HG02884 (cell line): ENCODE measurements around the gene ACOXL.

Source experiments
- ATAC-seq: cut with Tn5 transposase; IDR thresholded peaks from one replicate; pipeline ENCODE4 v1.9.1; 2021; ENCODE audit warnings: mild to moderate bottlenecking, moderate library complexity; ENCODE audit not compliant: unreplicated experiment

The ACOXL gene

DNA sequence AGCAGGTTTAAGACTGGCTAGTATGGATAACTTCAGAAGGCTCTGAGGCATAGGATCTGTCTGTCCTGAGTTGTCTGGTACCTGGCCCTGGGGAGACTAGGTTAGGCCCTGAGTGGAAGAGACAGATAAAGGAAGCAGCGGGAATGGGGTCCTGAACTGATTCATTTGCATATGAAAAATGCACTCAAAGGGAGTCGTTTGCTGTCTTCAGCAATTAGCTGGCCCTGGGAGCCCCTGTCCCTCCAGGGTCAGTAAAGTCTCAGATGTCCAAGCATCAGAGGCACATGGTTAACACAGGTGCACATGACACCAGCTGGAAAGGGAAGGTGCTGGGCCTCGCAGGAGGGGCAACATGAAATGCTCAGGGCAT is 172.4 kb downstream of the ACOXL start:
- ATAC-seq, result no peak

DNA sequence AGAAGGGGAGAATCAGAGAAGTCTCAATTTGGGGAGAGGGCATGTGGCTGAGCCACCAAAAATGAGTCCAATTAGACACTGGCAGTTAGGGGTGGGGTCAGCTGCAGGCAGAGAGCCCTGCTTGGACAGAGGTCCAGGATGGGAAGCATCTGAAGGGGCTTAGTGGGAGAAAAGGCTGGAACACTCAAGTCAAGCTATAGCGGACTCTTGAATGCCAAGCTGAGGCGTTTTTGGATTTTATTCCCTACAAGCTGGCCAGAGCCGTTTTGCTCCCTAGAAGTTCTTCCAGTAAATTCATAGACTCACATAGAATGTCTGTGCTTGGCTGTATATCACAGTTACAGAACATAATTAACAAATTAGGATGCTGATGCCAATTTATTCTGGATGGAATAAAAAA is 172.8 kb downstream of the ACOXL start:
- ATAC-seq, result no peak

DNA sequence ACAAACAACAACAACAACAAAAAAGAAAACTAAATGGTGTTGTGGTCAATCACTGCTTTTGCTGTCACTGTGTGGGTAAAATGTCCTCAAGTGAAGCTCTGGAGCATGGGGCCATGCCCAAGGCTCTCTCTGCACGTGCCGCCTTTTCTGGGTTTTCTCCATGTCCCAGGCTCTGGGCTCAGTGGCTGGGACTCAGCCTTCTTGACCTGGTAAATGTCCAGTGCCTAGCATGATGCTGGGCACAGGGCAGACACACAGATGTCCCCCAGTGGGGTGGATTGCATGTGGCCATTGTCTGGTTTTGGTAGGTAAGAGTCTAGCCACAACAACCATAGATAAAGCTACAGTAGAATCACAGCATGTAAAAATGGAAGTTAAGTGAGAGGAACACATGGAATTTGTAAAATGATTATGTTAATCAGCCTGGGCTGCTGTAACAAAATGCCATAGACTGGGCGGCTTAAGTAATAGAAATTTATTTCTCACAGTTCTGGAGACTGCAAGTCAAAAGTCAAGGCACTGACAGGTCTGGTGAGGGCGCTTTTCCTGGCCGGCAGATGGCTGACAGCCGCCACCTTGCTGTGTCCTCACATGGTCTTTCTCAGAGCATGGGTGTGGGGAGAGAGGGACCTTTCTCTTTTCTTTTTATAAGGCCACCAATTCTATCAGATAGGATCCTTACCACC is 174.4 kb downstream of the ACOXL start:
- no peak for ATAC-seq

DNA sequence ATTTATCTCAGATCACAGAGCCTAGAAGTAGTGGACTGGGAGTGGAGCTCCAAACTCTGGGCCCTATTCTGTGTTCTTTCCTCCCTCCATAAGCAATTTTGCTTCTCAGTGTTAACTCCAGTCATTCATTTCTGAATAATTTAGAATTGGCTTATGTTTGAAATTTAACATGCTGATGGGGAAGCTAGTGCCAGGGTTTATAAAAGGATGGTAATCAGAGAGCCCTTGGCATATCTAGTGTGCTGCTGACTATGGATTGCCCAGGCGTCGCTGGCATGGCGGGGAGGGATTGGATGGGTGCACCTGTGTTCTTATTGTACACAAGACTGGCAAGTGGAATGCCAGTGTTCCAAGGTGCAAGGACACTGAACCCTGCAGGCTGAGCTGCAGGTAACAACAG is 177.1 kb downstream of the ACOXL start:
- ATAC-seq, result no peak

DNA sequence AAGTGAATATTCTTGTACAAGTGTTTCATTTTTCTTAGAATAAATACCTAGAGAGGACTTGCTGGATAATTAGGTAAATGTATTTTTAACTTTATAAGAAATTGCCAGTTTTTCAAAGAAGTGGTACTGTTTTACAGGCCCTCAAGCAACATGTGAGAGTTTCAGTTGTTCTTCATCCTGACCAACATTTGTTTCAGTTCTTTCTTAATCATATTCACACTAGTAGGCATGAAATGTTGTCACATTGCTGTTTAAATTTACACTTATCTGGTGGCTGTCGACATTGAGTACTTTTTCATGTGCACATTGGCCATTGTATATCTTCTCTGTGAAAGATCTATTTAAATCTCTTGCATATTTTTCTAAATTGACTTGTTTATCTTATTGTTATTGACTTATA is 178.1 kb downstream of the ACOXL start:
- ATAC-seq, result no peak

DNA sequence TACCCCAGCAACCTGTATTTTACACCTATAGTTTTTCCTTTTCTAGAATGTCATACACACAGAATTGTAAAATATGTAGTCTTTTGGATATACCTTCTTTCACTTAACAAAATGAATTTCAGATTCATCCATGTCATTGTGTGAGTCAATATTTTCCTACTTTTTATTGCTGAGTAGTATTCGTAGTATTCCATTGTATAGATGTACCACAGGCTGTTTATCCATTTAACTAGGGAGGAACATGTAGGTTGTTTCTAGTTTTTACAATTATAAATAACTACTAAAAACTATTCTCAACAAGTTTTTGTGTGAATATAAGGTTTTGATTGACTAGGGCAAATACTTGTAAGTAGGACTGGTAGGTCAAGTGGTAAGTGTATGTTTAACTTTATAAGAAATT is 187.4 kb downstream of the ACOXL start:
- ATAC-seq, result no peak

DNA sequence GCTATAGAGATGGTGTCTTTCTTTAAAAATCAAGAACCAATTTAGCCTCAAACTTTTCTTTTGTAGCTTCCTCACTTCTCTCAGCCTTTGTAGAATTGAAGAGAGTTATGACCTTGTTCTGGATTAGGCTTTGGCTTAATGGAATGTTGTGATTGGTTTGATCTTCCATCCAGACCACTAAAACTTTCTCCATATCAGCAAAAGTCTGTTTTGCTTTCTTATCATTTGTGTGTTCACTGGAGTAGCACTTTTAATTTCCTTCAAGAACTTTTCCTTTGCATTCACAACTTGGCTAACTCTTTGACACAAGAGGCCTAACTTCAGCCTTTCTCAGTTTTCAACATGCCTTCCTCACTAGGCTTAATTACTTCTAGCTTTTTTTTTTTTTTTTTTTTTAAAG is 193.1 kb downstream of the ACOXL start:
- ATAC-seq, result no peak

DNA sequence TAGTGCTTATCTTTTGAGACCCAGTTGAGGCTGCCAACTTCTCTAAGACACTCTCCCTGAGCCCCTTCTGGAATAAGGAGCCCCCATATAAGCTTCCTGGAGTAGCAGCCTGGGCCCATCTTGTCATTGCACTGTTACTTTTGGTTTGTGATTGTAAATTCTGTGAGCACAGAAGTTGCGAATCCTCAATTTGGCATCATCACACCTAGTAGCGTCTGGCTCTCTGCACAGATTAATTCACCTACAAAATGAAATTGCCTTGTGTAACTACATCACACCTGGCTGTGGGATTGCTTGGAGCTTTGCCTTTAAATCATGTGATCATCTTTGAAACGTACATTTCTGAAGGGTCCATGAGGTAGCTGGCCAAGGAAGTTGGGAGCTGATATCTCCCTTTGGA is 195.2 kb downstream of the ACOXL start:
- ATAC-seq, result no peak

DNA sequence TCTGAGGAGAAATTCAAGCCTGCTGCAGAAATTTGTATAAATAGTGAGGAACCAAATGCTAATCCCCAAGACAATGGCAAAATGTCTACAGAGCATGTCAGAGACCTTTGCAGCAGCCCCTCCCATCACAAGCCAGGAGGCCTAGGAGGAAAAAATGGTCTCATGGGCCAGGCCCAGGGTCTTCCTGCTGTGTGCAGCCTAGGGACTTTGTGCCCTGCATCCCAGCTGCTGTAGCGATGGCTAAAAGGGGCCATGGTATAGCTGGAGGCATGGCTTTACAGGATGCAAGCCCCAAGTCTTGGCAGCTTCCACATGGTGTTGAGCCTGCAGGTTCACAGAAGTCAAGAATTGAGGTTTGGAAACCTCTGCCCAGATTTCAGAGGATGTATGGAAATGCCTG is 197.2 kb downstream of the ACOXL start:
- no peak for ATAC-seq

DNA sequence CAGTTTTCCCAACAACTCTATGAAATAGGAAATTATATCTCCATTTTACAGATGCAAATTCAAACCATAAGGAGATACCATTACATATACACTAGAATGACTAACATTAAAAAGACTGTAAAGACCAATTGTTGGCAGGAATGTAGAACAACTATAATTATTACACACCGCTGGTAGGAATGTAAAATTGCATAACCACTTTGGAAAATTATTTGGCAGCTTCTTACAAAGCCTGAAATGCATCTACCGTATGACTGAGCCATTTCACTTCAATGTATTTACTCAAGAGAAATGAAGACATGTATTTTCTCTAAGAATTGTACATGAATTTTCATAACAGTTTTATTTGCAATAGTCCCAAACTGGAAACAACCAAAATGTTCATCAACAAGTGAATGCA is 199.3 kb downstream of the ACOXL start:
- ATAC-seq, result no peak

DNA sequence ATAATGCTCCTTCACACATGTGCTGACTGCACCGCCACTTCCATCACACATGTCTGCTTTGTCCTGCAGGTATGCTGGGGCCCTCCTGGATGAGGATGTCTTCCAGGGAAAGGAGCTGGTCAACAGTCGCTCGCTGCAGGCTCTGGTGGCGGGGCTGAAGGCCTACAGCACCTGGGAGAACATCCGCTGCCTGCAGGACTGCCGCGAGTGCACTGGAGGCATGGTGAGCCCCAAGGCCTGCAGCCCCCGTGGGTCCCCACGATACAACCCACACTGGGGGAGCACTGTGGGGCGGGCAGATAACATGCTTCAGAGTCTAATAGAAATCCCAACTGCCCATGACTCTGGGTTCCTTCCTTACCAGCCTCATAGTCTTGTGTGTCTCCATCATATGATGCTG is 201.0 kb downstream of the ACOXL start:
- ATAC-seq, result no peak

DNA sequence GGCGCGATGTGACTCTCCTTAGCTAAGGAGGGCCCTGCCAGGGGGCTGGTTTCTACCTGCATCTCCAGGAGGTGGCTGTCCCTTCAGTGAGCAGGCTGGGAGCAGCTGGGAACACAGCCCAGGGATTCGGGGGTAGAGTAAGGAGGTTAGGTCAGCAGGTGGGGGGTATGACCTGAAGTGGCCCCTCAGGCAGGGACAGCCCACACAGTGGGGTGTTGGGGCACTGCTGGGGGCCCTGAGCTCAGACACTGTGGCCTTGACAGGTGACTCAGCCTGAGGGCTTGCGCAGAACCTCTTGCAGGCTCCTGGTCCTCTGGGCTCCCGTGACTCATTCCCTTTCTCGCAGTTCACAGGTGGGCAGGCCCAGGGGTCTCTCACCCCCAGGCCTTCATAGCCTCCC is 202.6 kb downstream of the ACOXL start:
- no peak for ATAC-seq

DNA sequence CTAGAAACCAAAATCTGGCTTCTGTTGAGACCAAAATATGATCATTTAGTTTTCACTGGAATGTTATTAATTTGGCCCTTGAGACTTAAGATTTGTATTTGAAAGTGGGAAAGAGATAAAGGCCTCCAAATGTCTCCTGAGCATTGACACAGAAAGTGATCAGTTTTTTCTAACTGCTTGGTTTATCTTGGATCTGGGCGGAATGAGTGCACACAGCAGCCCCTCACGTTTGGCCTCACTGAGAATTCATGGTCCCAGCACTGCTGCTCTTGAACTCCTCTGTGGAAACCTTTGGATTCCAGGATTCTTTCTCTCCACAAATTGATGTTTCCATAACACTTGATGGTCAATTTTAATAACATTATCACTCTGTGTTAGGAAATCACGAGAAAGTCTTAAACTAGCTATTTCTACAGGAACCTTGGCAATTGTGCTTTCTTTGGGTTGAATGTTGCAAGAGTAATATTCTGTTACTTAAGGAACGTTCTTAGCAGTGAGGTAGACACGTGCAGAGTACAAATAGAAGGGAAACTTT is 208.1 kb downstream of the ACOXL start:
- no peak for ATAC-seq

DNA sequence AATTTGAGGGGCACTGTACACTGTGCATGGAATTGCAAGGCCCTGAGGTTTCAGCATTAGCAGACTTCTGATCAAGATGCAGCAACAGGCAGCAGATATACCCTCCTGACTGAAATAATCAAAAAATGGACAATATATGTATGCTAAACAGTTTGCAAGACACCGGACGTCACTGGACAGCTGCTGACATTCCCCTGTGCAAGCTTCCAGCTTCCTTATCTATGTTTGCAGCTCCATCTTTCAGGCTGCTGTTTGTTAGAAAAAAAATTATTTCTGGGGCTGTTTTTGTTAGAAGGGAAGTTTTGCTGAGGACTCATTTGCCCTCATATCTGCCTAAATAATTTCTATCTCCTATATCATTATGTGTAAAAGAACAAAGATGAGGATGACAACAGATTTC is 208.9 kb downstream of the ACOXL start:
- no peak for ATAC-seq

DNA sequence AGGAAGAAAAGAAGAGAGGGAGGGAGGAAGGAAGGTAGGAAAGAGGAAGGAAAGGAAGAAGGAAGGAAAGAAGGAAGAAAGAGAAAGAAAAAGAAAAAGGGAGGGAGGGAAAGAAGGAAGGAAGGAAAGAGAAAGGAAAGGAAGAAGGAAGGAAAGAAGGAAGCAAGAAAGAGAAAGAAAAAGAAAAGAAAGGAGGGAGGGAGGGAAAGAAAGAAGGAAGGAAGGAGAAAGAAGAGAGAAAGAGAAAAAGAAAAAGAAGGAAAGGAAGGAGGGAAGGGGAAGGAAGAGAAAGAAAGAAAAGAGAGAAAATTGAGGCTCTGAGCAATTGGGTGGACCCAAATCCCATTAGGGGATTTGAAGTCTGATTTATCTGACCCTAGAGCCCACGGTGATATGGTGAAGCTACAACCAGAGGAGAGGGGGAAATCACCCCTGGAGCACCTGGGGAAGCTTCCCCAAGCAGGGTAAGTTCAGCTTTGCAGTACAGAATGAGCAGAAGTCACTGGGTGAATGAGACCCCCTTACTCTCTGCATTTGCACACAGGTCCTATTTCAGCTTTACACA is 210.8 kb downstream of the ACOXL start:
- ATAC-seq, result no peak

DNA sequence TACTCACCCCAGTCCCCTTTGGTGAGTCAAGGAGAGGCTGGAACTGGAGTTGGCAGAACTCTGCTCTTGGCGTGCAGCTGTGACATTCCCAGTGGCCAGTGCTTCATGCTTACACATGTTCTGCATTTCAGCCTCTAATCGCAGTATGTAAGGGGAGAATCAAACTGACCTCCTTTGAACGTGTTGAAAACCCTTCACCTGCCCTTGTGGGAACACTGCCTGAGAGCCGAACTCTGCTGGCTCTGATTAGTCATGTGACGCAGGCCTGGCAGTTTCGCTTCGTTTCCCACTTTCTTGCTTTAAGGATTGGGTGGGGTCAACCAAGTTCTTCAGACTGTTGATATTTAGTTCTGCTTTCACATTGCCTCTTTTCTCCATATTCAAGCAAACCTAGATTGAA is 214.5 kb downstream of the ACOXL start:
- ATAC-seq, result no peak

DNA sequence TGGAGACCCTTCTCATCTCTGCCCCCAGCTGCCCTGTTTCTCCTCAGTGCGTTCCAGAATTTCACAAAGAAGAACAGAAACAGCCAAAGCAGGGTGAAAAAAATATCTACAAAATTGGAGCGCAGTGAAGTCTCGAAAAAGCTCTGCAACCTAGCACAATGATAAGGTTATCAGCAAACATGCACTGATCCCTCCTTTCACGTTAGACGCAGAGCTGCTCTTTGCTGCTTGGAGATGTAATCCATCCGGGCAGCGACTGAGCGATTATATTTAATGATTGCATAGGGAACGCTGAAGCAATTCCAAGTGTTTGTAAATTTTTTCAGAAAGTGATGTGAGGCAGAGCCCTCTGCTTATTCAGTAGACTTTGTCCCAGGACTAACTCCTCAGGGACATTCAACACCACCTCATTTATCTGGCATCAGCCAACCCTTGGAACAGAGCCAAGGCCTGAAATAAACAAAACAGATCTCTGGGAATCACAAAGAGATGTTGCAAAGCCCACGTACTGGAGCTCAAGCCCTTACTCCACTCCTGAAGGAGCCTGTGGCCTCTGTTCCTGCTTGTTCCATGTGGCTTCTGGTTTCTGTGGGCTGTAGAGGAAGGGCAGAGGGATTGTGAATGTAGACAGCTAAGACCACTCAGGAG is 215.8 kb downstream of the ACOXL start:
- no peak for ATAC-seq

DNA sequence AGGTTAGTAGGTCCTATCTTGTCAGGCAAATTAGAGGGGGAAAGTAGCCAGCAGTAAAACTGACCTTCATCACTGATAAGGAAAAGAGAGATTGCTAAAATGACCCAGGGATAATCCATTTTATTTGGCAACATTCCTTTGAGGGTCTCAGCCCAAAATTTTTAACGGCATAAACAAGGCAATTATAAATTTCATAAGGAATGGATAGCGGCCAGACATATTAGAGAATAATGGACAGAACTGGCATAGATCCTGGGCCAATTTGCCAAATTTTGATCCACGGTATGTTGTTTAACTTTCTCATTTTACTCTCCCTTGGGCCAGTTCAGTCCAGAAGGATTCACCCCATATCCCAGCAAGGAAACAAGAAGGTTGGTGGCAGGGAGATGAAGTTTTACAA is 217.9 kb downstream of the ACOXL start:
- no peak for ATAC-seq

DNA sequence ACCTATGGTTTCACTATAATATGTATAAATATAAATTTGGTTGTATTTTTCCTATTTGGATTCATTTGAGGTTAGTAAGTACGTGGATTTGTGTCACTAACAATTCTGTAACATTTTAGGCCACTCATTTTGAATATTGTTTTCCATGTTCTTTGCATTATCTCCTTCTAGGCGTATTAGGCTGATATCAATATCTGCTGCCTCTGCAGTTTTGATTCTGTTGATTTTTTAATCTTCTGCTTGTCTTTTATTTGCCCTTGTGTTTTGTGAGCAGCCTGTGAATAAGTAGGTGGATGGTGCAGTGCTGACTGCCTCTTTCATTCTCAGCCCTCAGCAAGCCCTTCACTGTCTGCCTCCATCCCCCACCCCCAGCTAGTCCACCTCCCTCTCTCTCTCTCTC is 222.7 kb downstream of the ACOXL start:
- ATAC-seq, result no peak

DNA sequence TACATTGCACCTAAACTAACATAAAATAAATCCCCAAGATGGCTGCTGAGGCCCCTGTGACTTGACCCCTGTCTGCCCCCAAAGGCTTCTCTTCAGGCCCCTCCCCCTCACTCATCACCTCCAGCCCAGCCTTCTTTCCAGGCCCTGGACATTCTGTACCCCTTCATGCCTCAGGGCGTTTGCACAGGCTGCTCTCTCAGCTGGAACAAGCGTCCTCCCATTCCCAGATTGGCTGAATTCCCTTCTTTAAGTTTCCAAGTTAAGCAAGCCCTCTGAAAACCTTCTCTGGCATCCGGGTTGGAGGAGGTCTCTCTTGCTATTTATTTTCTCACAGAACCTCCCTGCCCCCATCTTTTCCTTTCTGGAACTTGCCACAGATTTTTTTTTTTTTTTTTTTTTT is 223.2 kb downstream of the ACOXL start:
- ATAC-seq, result no peak

DNA sequence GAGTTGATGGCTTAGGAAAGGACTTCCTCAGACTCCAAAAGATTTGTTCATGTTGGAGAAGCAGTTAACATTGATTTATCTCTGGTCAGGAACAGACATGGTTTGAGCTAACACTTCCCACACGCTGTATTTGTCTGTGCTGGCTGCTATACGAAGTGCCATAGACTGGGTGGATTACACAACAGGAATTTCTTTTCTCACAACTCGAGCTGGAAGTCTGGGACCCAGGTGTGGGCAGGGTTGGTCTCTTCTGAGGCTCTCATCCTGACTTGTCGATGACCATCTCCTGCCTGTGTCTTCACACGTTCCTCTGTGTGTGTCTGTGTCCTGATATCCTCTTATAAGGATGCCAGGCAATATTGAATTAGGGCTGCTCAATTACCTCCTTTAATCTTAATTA is 224.9 kb downstream of the ACOXL start:
- no peak for ATAC-seq

DNA sequence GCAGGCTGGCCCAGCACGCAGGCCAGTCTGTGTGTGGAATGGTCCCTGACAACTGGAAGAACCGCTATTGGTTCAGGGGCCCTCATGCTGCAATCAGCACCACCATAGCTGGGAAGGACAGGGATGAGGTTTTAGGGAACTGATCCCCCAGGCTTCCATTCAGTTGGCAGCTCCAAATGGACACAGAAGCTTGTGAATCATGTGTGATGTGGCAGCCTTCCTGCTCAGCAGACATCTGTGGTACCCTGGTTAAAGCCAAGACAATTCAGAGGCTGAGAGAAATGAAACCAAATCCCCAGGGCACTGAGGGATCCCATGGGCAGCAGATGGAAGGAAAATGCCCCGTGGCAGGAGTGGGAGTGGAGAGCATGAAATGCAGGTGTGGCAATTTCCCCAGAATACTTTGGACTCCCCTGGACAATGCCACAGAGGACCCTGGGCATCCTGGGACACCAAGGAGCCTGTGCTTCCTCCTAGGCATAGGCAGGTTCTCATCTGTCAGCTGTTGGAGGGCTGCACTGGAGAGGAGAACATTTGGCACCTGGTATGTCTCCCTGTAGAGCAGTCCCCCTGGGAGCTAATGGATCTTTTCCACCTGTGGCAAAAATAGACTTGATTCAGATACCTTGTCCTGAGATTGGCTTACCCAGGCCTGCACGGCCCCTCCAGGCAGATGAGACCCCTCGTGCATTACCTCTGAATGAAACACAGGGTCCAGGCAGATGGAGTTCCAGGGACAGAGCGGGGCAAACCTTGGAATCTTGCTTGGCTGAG is 226.2 kb downstream of the ACOXL start:
- no peak for ATAC-seq
